Mucosa of descending colon (tissue), 3 donors: ENCODE measurements around the gene PTPRM. TPM values are rescaled to one million over a fixed set of nuclear protein-coding genes. Genes with fewer than 3 reads are reported as not detected.
"Not testable (repeated sequence)": the region's sequence is repeated elsewhere in the genome, so short reads cannot be mapped to it uniquely, and the experiment has no call there.

Experiments
- ATAC-seq: fragments of 200-7000 bp; cut with Tn5 transposase; one replicate; pipeline ENCODE4 v1.9.1; 2020; ENCODE audit warnings: mild to moderate bottlenecking, moderate library complexity
- DNase-seq, 3 donors: peaks; one replicate each; pipeline ENCODE4 v3.0.0-alpha.2; 2020
- H3K36me3 ChIP-seq: fragments of 200-600 bp; one replicate; pipeline ENCODE4 v1.8.0; 2021; ENCODE audit warnings: low read depth, mild to moderate bottlenecking
- H3K4me1 ChIP-seq: fragments of 200-600 bp; one replicate; pipeline ENCODE4 v1.8.0; 2021; ENCODE audit warnings: low read depth, mild to moderate bottlenecking
- H3K4me3 ChIP-seq: fragments of 200-600 bp; one replicate; pipeline ENCODE4 v1.8.0; 2021; ENCODE audit warnings: mild to moderate bottlenecking
- H3K9me3 ChIP-seq: fragments of 200-600 bp; one replicate; pipeline ENCODE4 v1.8.0; 2021; ENCODE audit warnings: mild to moderate bottlenecking
- CTCF ChIP-seq: fragments of 200-600 bp; IDR thresholded peaks from one replicate; pipeline ENCODE4 v1.8.0; 2022; ENCODE audit warnings: antibody characterized with exemption, mild to moderate bottlenecking
- intact Hi-C, 2 donors: fragments of 100-400 bp; cut with DNase I in 1 of 2; cut with micrococcal nuclease in 1 of 2; formaldehyde crosslinking; loops; one replicate each; pipeline versions ENCODE4 v1.11.0 to v1.11.1; 2022; cut with DNase I, micrococcal nuclease
- total RNA-seq, 3 donors: library from RNA; stranded (reverse); fragmentation: NEBNext Ultra II Directional in 2 of 3; extraction: Animal tissue kit (Norgen Biotek cat#: 25700) in 2 of 3; gene quantifications; one replicate each; pipeline versions ENCODE4 v1.2.1 to v1.2.4, GENCODE V29; 2021 to 2023
- donor health status: DM: no; HTN: no; CAD: no; lungs with moderate emphysema.
- donor health status: DM: no; HTN: no; CAD: no.
- donor health status: DM: no; HTN: yes; CAD: no.

Gene PTPRM
- total RNA-seq, 3 donors from 2014 or later: 15.3 to 41.1 (median 19.6) TPM

DNA sequence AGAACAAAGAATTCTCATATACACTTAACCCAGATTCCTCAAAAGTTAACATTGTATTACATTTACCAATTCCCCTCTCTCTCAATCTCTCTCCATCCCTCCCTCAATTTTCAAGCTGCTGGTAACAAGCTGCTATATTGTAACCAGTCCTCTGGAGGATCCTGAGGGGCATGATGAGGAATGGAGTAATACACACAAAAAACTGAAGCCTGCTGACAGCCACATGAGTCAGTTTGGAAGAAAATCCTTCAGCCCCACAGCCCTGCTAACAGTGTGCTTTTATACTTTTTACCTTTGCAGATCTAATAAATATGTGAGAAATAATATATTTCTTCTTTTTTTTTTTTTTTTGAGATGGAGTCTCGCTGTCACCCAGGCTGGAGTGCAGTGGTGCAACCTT lies 876.4 kb downstream of the PTPRM start:
- no peak for TF ChIP-seq CTCF
- ATAC-seq: no peak
- Histone ChIP-seq H3K36me3 (no peaks in the 10 kb centered on the region), H3K4me1 (no peaks in the 10 kb centered on the region), H3K4me3 (no peak overlapping the region), H3K9me3 (no peaks in the 10 kb centered on the region)
- intact Hi-C loops: no loop called here
- no peak for DNase-seq

DNA sequence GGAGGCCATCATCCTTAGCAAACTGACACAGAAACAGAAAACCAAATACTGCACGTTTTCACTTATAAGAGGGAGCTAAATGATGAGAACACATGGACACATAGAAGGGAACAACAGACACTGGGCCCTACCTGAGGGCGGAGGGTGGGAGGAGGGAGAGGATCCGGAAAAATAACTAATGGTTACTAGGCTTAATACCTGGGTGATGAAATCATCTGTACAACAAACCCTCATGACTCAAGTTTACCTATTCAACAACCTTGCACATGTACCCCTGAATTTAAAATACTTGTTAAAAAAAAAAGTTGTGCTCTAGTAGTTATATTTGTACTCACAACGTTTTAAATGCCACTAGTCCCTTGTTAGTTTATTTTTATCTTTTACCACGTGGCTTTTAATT lies 879.8 kb downstream of the PTPRM start:
- ATAC-seq, DNase-seq, intact Hi-C loops: not testable (repeated sequence)

GRCh38 chr18:8448130-8448529 lies 881.0 kb downstream of the PTPRM start:
- DNase-seq (no peak), ATAC-seq (no peak)
- Histone ChIP-seq H3K4me1 (no peaks in the 10 kb centered on the region), H3K9me3 (no peaks in the 10 kb centered on the region), H3K4me3 (no peak overlapping the region), H3K36me3 (no peaks in the 10 kb centered on the region)
- no peak for TF ChIP-seq CTCF
- intact Hi-C loops: no loop called here

More for the DNA sequence above, 879.8 kb downstream of the PTPRM start:
- H3K4me3 ChIP-seq, H3K36me3 ChIP-seq, H3K9me3 ChIP-seq, H3K4me1 ChIP-seq: not testable (repeated sequence)

- intact Hi-C loops: no loop called here
- no peaks in the 10 kb centered on the region for H3K9me3 ChIP-seq
- ATAC-seq: peak; percentile 34
- H3K36me3 ChIP-seq: no peaks in the 10 kb centered on the region
- H3K4me1 ChIP-seq: no peaks in the 10 kb centered on the region
- TF ChIP-seq CTCF: no peak
- no peak overlapping the region for H3K4me3 ChIP-seq
- no peak for DNase-seq
These were observed 882.9 kb downstream of the PTPRM start for GRCh38 chr18:8450013-8450412.

DNA sequence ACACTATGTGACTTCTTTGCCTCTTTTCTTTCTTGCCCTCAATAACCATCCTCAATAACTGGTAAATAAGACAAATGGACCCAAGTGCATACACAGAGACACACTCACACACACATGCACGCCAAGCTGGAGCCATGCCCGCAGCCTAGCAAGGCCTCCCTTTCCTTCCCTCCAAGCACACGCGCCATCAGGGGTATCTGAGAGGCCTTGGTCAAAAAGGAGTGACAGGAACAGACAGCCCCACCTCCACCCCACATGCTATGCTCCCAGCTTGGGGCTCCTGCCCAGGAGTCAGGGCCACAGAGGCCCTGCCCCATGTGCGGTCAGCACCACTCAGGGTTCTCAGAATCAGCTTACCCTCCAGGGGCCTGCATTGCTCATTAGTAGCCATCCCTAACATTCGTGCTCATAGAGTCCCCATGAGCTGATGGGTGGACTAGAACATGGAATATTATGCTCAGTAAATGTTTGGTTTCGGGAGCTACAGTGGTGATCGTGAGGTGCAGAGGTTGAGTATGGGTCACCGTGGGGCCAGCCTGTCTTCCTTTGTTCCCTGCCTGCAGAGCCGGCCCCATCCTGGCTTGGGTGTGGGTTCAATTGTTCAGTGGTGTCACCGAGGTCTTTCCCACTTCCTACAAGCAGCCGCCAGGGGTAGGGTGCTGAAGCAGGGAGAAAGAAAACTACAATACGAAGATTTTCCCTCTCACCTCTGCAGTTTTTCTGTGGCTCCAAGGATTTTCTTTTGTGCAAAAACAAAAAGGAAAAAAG lies 884.0 kb downstream of the PTPRM start:
- DNase-seq: no peak
- intact Hi-C loops: no loop called here
- H3K36me3 ChIP-seq: no peaks in the 10 kb centered on the region
- H3K4me1 ChIP-seq: no peaks in the 10 kb centered on the region
- TF ChIP-seq CTCF: no peak
- H3K9me3 ChIP-seq: no peaks in the 10 kb centered on the region
- ATAC-seq: no peak
- no peak overlapping the region for H3K4me3 ChIP-seq

GRCh38 chr18:8453528-8453927 lies 886.4 kb downstream of the PTPRM start:
- no peak for TF ChIP-seq CTCF
- H3K9me3 ChIP-seq: no peaks in the 10 kb centered on the region
- intact Hi-C loops: no loop called here
- ATAC-seq (no peak), DNase-seq (no peak)
- no peaks in the 10 kb centered on the region for H3K36me3 ChIP-seq
- no peak overlapping the region for H3K4me3 ChIP-seq
- H3K4me1 ChIP-seq: no peaks in the 10 kb centered on the region
